K562 (cell line): Measurements from ENCODE around the gene RRAS. TPM values are rescaled to one million over a fixed set of nuclear protein-coding genes. Genes with fewer than 3 reads are reported as not detected.
A peak's percentile ranks its signal among the peaks of the same experiment; 100 is the strongest.

Source experiments
- ELF2 ChIP-seq: fragments of 250-450 bp; sonication (Bioruptor Pico); IDR thresholded peaks from 2 replicates; pipeline ENCODE4 v1.5.0; 2021; ENCODE audit warnings: mild to moderate bottlenecking
- FOXK1 ChIP-seq: sonication (generic); formaldehyde crosslinking; IDR thresholded peaks from 2 replicates; pipeline ENCODE4 v1.8.0; 2022; ENCODE audit warnings: missing genetic modification reagents, mild to moderate bottlenecking, borderline replicate concordance
- HES1 ChIP-seq: fragments of 450-650 bp; IDR thresholded peaks from 2 replicates; pipeline ENCODE4 v1.6.1; 2016; ENCODE audit warnings: low read depth, mild to moderate bottlenecking, moderate library complexity
- HNRNPLL ChIP-seq: fragments of 200-400 bp; formaldehyde crosslinking; IDR thresholded peaks from 2 replicates; pipeline ENCODE4 v1.6.1; 2017; ENCODE audit warnings: low read length, low read depth, mild to moderate bottlenecking; ENCODE audit not compliant: poor library complexity, severe bottlenecking
- HSF4 ChIP-seq: fragments of 250-450 bp; sonication (Bioruptor Pico); IDR thresholded peaks from 2 replicates; pipeline ENCODE4 v2.1.2; 2022; ENCODE audit warnings: mild to moderate bottlenecking, moderate library complexity, borderline replicate concordance
- LCOR ChIP-seq: sonication (generic); formaldehyde crosslinking; IDR thresholded peaks from 2 replicates; pipeline ENCODE4 v1.8.0; 2022; ENCODE audit warnings: mild to moderate bottlenecking, missing genetic modification reagents
- MED1 ChIP-seq: sonication (generic); formaldehyde crosslinking; IDR thresholded peaks from 2 replicates; pipeline ENCODE4 v1.8.1; 2023; ENCODE audit warnings: missing genetic modification reagents, borderline replicate concordance
- NCOA6 ChIP-seq: fragments of 450-650 bp; IDR thresholded peaks from 2 replicates; pipeline ENCODE4 v1.6.1; 2017; ENCODE audit warnings: mild to moderate bottlenecking
- OTX1 ChIP-seq: fragments of 450-650 bp; formaldehyde crosslinking; IDR thresholded peaks from 2 replicates; pipeline ENCODE4 v1.4.0; 2022; ENCODE audit warnings: mild to moderate bottlenecking
- PTBP1 ChIP-seq: fragments of 200-400 bp; formaldehyde crosslinking; IDR thresholded peaks from 2 replicates; pipeline ENCODE4 v1.6.1; 2017; ENCODE audit warnings: low read depth, low read length
- SMARCE1 ChIP-seq: fragments of 450-650 bp; IDR thresholded peaks from 2 replicates; pipeline ENCODE4 v1.7.1; 2016; ENCODE audit warnings: mild to moderate bottlenecking
- SREBF1 ChIP-seq: fragments of 150-350 bp; IDR thresholded peaks from 2 replicates; pipeline ENCODE4 v1.6.1; 2014; ENCODE audit warnings: antibody characterized with exemption, low read depth, low read length, borderline replicate concordance
- THAP7 ChIP-seq: fragments of 250-450 bp; sonication (Bioruptor Pico); IDR thresholded peaks from 2 replicates; pipeline ENCODE4 v1.5.0; 2021
- ZBTB2 ChIP-seq: fragments of 450-650 bp; IDR thresholded peaks from 2 replicates; pipeline ENCODE4 v1.6.1; 2016; ENCODE audit warnings: antibody characterized with exemption
- ZC3H11A ChIP-seq: IDR thresholded peaks from 2 replicates; pipeline ENCODE4 v1.6.1; 2012; ENCODE audit warnings: low read depth, low read length, improper control_type of control experiment
- ZNF143 ChIP-seq: sonication (generic); formaldehyde crosslinking; IDR thresholded peaks from 2 replicates; pipeline ENCODE4 v1.9.0; 2022; ENCODE audit warnings: mild to moderate bottlenecking, missing genetic modification reagents
- ZNF277 ChIP-seq: fragments of 250-450 bp; sonication (Bioruptor Pico); IDR thresholded peaks from 2 replicates; pipeline ENCODE4 v1.8.0; 2022; ENCODE audit warnings: inconsistent platforms, mild to moderate bottlenecking, moderate library complexity, borderline replicate concordance
- ZNF395 ChIP-seq: fragments of 200-800 bp; sonication (Bioruptor generic); IDR thresholded peaks from 2 replicates; pipeline ENCODE4 v1.6.1; 2017; ENCODE audit warnings: missing genetic modification characterization, missing compliant biosample characterization
- ZNF696 ChIP-seq: fragments of 250-450 bp; sonication (Bioruptor Pico); conservative IDR thresholded peaks from 2 replicates; pipeline ENCODE4 v1.4.0; 2020; ENCODE audit warnings: mild to moderate bottlenecking, moderate library complexity
- polyA plus RNA-seq, 8 experiments: library from polyadenylated mRNA; depleted of rRNA in 4 of 8; stranded (reverse) in 5 of 8; unstranded in 3 of 8; fragments of >200 nt; fragmentation: Nextera tagmentation in 2 of 8; fragmentation: Illumina TruSeq in 1 of 8; extraction: Ambion mirVana in 2 of 8; extraction: Trizol in 1 of 8; gene quantifications; 2 replicates each; pipeline versions ENCODE4 v1.2.1 to v1.2.3, GENCODE V29; 2011 to 2014; ENCODE audit warnings: inconsistent platforms in 1 of 8, missing spikeins in 1 of 8
- total RNA-seq, 7 experiments: library from RNA; depleted of rRNA in 6 of 7; stranded (reverse); fragments of >200 nt in 6 of 7; fragmentation: Illumina TruSeq in 2 of 7; extraction: Trizol in 2 of 7; gene quantifications; 2 replicates each; pipeline versions ENCODE4 v1.2.1 to v1.2.3, GENCODE V29; 2011 to 2021; ENCODE audit warnings: low replicate concordance in 1 of 7

The RRAS gene
- total and polyA plus RNA-seq, 9 of the 15 experiments (the other 6 are each of a cell fraction or from before 2014, with no cell fraction given) = 0.70 to 17.3 (median 8.2) TPM

GRCh38 chr19:49665351-49666119, 25.6 kb upstream of the RRAS start, which contains the start of the genes BCL2L12 and IRF3 (continued):
- TF ChIP-seq ZC3H11A (no peak), SREBF1 (0 out of 2 replicates have a peak, but pooled peaks have one; percentile 19), THAP7 (CRISPR knock-in tag) (no peak), HNRNPLL (peak; percentile 91), HES1 (0 out of 2 replicates have a peak, but pooled peaks have one; percentile 5), LCOR (CRISPR knock-in tag) (0 out of 2 replicates have a peak, but pooled peaks have one; percentile 54), OTX1 (CRISPR knock-in tag) (peak; percentile 29; the same call in 1 of the 2 replicates), ZNF277 (CRISPR knock-in tag) (no peak), PTBP1 (no peak), NCOA6 (peak; percentile 43; the same call in 1 of the 2 replicates), SMARCE1 (peak; percentile 35; the same call in 1 of the 2 replicates), ZNF143 (CRISPR knock-in tag) (peak; percentile 79), HSF4 (no peak), MED1 (no peak), ZBTB2 (peak; percentile 98), ZNF696 (CRISPR knock-in tag) (no peak), ZNF395 (CRISPR knock-in tag) (no peak; the same call in 1 of the 2 replicates), ELF2 (peak; percentile 65; the same call in 1 of the 2 replicates), FOXK1 (CRISPR knock-in tag) (no peak)
